HG02840 (cell line): Measurements from ENCODE around the gene EDA.

Experiments
- ATAC-seq: cut with Tn5 transposase; IDR thresholded peaks from one replicate; pipeline ENCODE4 v1.9.1; 2021; ENCODE audit warnings: mild to moderate bottlenecking, moderate library complexity, moderate number of reproducible peaks; ENCODE audit not compliant: unreplicated experiment, low FRiP score

The EDA gene

DNA sequence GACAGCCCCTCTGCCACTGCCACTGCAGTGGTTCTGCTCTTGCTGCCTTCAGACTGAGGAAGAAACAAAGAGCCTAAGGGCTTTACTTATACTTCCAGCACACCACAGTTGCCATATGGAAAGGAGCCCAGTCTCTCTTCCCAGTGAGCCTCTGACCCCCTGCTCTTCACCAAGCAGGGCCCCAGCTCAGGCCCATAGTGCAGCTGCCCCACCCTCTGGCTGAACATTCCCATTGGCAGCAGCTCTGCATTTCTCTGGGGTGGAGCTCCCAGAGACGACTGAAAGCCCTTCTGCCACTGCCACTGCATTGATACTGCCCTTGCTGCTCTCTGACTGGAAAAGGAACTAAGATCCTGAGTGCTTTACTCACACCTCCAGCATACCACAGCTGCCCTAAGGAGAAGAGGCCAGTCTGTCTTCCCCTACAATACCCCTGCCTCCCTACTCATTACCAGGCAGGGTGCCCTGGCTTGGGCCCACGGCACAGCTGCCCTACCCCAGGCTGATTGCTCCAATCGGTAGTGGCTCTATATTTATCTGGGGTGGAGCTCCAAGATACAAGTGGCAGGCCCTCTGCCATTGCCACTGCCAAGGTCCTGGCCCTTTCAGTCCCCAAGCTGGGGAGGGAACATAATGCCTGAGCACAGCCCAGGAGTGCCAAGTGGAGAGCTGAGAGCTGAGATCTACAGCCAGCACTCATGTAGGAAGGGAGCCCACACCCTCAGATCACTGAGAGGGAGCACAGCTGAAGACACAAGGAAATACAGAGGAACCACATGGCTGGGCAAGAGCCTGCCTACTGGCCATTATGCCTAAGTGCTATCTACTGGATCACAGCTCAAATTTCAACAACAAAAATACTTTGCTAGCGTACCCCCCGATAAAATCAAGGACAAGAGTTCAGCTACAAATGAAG, 397.8 kb downstream of the EDA start:
- no peak for ATAC-seq

DNA sequence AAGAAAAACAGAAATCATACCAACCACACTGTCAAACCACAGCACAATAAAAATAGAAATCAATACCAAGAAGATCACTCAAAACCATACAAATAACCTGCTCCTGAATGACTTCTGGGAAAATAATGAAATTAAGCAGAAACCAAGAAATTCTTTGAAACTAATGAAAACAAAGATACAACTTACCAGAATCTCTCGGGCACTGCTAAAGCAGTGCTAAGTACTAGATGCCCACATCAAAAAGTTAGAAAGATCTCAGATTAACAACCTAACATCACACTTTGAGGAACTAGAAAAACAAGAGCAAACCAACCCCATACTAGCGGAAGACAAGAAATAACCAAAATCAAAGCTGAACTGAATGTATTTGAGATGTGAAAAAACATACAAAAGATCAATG, 400.6 kb downstream of the EDA start:
- no peak for ATAC-seq

DNA sequence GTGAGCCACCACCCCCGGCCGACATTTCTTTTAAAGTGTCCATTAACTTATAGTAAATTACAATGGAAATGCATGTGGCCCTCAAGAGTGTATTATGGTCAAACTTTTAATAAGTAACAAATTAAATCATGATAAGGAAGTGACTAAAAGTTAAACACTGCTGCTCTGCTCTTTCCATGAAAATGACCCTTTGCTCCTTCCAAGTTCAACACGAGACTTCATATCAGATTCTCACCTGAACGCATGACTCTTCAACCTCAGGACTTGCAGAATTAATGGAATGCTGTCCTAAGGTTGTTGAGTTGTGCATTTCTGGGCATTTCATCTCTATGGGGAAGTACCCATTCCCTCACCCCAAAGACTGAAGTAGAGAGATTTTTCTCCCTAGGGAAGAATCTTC, 406.7 kb downstream of the EDA start:
- no peak for ATAC-seq

DNA sequence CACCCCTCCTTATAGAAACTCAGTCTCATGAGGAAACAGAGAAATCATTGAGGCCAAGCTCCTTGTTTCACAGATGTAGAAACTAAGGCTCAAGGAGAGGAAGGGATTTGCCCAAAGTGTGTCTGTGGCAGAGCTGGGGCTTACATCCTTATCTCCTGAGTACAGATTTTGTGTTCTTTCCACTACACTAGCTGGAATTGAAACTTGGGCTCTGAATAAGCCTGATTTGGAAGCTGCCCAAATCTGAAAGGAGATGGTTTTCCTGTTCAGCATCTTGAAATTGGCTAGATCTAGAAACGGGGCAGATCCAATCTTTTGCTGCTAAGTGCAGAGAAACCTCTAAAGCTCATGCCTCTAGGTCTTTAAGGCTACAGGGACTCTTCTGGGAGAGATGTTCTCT, 409.6 kb downstream of the EDA start:
- no peak for ATAC-seq

DNA sequence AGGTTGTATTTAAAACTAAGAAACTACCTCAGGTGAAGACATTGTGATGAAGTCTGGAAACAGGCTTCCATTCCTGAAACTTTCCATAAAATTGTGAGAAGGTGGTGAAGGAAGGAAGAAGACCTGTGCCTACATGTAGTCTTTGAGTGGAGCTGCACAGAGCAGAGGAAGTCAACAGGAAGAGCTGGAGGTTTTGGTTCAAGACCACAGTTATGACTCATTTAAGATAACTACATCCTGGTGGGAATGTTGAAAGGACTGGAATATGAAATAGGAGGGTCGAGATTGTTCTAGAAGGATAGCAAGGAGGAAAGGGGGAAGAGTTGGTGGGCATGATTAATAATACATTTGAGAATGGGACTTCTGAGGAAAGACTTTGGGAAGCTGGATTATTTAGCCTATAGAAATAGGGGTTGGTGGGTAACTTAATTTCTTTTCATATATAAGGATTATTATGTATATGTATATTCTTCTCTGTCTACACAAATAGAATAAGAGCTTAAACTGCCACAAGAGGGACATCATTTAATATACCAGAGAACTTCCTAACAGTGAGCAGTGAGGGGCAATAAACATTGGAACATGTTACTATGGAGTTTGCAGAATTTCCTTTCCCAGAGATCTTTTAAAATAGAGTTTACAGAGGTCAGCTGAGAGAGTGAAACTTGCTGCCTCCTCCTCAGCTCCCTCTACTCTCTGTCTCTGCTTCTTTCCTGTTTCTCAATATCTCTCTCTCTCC, 410.4 kb downstream of the EDA start:
- ATAC-seq: no peak

DNA sequence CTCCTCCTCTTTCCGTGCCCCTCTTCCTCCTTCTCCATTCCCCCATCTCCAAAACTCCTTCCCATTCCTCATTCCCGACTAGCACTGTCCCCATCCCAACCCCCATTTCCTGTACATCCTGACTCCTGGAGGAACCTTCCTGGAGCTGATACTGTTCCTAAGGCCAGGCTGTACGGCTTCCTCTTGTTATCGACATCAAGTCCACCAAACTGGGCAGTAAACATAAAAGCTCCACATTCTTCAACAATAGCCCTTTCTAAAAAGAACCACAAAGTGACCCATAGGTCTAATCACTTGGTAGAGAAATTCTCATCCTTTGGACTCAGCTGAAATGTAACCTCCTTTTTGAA, 410.9 kb downstream of the EDA start:
- no peak for ATAC-seq

DNA sequence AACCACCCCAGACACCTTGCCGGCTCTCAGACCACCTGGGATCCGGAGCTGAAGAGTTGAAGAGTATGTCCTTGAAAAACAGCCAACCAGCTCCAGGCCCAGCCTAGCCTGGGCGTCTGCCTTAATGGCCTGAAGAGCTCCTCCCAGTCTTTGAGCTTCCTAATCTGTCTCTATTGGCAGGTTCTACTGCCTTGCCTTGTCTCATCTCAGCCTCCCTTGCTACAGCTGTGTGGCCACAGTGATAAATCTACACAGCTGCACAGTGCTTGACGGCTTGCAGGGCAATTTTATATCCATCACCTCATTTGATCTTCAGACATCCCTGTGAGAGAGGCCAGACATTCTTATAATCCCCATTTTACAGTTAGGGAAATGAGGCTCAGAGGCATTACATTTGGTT, 413.9 kb downstream of the EDA start:
- no peak for ATAC-seq

DNA sequence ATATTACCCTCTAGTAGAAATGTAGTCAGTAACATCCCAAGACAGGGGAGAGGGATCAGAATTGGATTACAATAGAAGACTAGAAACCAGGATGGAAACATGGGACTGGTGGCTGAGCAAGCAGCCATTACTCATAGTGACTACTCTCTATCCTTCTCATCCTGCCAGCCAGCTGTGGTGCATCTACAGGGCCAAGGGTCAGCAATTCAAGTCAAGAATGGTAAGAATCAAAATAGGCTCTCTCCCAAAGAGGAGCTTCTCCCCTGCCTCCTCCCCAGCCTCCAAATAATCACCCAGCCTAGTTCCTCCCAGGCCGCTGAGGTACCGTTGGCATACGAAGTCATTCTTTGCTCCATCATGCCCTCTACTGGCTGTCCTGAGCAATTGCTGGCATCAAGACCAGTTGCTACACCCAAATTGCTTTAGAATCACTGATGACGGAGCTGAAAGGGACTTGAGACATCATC, 414.4 kb downstream of the EDA start:
- no peak for ATAC-seq

DNA sequence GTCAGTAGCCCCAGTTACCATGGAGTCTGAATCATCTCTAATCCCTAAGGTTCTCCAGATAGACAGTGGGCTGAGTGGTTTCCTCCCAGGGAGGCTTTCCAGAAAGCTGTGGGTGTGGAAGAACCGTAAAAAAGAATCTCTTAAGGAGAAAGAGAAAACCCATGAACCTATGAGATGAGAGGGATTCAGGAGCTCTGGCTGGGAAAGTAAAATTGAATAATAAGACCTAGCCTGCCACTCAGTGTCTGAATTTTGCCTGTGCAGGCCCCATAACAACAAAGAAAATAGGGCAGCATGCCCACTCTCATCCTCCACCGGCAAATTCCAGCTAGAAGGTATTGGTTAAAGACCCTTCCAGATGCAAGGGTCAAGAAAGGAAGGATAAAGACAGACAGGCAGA, 416.9 kb downstream of the EDA start:
- ATAC-seq: no peak

DNA sequence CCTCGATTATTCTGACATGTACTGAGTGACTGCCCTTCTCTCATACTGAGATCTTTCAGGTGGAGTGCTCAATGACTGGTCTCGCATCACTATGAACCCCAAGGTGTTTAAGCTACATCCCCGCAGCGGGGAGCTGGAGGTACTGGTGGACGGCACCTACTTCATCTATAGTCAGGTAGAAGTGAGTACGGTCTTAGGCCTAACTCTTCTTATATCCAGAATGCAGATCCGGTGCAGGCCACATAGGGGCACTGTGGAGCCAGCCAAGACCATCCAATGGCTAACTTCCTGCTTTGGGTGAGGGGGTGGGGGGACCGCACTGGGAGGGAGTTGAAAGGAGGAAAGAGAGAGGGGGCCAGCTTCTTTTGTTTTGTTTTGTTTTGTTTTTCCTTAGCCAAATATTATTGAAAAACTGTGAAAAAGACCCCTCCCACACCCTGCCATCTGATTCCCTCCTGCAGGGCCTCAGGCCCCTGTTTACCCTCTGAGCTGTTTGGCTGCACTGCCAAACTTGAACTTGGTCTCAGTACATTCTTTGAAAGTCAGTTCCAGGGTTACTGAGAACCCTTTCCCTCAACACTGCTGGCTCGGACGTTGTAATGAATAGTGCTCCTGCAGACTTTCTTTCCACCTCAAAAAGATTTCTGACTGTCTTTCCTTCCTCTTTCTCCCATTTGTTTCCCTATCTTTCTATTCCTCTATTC, 417.6 kb downstream of the EDA start:
- no peak for ATAC-seq

DNA sequence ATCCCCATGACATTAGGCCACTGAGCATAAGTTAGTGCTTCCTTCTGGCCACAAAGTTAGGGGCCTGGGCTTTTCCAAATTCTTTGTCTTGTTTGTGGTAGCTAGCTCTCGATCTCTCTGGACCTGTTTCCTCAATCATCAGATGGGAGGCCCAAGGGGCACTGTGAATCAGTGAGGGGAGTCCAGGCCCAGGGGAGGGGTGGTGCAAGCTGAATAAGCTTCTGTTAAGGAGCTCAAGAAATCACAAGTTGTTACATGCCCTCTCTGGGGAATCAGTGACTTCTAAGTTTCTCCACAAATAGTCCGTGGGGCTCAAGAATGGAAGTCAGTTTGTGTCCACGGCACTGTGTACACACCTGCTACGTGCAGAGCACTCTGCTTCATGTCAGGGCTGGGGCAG, 418.7 kb downstream of the EDA start:
- ATAC-seq: no peak

DNA sequence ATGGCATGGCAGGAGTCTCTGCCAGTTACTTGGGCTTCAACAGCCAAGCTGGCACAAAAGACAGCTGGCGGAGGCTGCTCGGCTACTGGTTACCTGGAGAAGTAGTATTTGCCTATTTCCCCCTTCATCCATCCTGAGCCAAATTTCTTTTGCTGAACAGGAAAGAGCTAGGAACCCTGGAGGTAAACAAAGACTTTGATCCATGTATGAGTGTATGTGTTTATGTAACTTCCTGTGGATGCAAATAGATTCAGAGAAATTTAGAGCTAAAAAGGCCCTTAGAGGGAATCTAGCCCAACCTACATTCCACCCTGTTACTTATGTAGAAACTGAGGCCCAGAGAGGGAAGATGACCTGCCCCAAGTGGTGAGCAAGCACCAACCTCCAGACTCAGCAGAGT, 422.6 kb downstream of the EDA start:
- no peak for ATAC-seq

DNA sequence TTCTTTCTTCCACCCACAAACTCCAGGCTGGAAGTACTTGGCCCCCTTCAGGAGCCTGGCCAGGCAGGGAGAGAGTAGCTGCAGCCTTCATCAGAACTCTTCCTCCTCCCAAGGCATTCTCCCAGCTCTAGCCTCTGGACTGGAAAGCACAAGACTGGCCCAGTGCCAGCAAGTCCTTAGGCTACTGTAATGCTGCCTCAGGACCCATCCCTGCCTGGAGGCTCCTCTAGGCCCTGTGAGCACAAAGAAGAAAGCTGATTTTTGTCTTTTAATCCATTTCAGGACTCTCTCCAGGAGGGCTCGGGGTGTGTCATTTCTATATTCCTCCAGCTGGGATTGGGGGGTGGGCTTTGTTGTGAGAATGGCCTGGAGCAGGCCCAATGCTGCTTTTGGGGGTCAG, 423.0 kb downstream of the EDA start:
- no peak for ATAC-seq

DNA sequence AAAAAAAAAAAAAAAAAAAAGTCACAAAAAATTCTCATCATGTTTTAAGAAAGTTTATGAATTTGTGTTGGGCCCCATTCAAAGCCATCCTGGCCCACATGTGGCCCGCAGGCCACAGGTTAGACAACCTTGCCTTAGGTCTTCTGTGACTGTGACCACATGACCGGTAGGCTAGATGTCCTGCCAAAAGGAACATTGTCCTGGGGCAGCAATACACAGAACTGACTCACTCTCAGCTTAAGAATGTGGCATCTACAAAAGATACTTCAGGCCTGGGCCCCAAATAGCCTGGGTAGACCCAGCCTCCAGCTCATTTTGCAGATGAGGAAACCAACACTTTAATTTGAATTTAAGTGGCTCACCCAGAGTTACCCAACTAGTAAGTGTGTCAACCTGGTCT, 423.8 kb downstream of the EDA start:
- ATAC-seq: no peak

DNA sequence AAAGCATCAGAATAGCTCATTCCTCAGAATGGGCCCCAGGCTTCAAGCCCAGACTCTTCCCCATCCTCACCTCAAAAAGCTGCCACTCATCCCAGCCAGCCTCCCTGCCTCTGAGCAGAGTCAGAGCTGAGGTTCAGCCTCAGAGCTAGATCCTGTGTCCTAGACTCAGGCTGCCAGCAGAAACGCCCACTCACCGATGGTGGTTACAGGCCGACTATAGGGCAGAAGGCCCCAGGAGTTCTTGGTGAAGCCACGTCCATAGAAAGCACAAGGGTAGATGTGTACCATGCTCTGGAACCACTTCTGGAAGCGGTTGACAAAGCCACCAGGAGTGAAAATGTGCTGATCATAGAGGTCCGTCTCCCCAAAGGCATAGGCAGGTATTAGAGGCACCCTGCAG, 426.1 kb downstream of the EDA start:
- no peak for ATAC-seq

DNA sequence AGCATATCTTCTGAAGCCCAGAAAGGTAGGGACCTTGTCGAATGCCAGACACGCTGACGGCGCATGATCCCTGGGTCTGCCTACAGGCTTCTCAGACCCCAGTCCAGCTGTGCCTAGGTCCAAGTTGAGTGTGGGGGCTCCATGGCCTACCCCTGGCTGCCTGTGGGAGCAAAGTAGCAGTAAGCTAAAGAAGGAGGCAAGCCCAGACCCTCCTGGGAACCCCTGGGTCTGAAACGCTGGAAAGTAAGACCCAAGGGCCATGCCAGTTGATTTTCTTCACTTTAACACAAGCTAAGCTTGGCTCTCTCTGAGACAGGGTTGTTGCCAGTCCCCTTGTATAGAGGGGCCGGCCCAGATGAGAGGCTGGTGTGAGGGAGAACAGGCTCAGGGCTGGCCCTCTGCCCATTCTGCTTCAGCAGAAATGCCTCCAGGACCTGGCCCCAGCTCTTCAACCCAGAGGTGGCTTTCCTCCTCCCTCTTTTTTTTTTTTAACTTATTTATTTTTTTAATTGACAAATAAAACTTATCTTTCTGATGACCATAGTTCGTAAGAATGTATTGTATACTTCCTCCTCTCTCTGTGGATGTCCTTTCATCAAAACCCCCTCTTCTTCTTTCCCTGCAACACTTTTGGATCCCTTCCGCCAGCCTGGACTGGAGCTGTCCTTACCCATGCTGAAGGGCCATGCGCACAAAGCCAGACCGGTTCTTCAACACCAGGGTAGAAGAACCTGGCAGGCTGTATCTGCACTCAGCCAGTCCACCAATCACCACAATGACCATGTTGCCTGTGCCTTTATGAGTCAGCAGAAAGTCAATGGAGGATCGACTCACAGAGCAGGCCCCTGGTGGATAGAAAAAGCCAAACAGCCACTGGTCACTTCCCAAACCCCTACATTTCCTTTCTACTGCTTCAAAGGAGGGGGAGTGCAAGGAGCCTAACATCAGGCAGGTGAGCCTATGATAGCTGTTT, 426.8 kb downstream of the EDA start:
- ATAC-seq: no peak

DNA sequence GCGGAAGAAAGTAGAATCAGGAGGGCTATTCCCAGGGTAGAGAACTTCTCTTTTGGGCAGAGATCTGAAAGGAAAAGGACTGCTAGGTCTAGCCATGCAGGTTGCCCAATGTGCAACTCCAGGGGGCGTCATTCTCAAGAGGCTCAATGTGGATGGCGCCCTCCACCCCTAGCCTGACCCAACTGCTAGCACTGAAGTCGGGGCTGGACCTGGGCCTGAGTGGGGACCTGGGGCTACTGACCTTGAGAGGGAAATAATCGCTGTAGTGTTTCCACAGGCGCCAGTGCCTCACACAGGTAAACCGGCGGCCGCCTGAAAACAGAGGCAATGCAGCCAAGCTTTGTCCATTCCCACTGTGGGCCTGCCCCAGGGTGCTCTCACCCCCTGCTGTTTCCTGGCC, 427.8 kb downstream of the EDA start:
- no peak for ATAC-seq

DNA sequence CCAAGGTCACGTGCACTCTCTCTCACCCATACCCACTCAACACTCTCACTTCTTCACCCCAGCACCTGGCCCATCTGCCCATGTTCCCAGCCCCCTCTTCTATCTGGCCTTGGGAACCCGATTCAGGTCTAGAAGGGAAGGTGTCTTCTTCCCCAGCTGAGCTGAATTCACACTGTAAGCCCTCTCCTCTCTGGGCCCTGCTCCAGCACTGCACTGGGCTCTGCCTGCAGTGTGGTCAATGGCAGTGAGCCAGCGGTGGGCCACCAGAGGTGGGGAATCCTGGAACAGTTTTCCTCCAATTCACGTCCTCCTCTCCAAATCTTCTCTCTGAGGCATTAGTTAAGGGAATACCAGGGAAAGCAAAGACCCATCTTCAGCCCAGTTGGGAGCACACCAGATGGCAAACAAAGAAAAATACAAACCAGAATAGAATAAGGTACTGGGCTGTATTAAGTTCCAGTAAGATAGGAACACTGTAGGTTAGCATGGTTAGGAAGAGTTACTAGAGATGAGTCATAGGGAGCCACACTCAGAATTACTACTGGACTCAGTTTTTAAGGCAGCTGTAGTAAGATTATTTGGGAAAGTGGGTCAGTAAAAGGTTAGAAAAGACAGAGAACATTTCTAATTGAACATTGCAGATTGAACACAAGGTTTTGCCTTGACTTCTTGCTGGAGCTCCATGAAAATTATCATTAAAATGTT, 428.8 kb downstream of the EDA start:
- no peak for ATAC-seq

DNA sequence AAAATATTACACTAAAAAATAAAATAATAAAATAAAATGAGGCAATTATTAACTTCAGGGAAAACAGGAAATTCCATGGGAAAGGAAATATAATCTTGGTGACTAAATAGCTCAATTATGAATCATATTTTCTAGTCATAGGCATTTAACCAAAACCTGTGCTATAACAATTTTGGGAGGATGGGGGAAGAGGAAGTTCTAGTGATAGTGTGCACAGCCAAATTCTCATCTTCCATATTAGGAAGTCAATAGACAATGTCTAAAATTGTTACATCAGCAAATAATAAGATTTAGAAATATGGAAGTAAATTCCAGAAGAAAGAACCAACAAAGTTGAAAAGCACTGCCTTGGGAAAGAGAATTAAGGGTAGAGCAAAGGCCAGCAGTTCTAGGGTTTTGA, 431.1 kb downstream of the EDA start:
- ATAC-seq: no peak

DNA sequence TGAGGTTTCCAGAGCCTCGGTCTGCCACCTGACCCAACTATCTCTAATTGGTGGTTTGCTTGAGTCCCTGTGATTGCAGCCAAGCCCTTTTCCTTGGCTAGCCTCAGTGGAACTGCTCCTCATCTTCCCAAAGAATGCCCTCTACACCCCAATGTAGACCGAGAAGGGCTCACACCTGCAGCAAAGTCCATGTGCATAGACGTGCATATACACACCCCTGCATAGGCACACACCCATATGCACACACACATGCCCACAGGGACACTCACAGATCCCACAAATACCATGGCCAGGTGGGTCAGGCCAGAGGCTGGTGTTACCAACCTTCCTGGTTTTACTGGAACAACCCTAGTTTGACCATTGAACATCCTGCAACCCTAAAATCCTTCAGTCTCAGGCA, 433.5 kb downstream of the EDA start:
- ATAC-seq: no peak
